H1 (cell line): ENCODE measurements around the gene NUMB. TPM values are rescaled to one million over a fixed set of nuclear protein-coding genes. Genes with fewer than 3 reads are reported as not detected.
"Not testable (repeated sequence)": the region's sequence is repeated elsewhere in the genome, so short reads cannot be mapped to it uniquely, and the experiment has no call there.

Source experiments
- CTCF ChIA-PET: fragments of 300-600 bp; sonication (Branson Sonifier 250); formaldehyde crosslinking; loops from one replicate; lab custom pipeline; 2021; ENCODE audit not compliant: partially characterized antibody; lab: Charles Lee
- POLR2A ChIA-PET: fragments of 300-600 bp; sonication (Branson Sonifier 250); formaldehyde crosslinking; loops from one replicate; lab custom pipeline; 2021; ENCODE audit warnings: inconsistent platforms; ENCODE audit not compliant: partially characterized antibody; lab: Charles Lee
- DNase-seq, 2 experiments: peaks; one replicate each; pipeline versions ENCODE4 v3.0.0 to v3.0.0-alpha.2; 2010 to 2022; ENCODE audit warnings: low spot score in 2 of 2, low read depth in 1 of 2, mixed read lengths in 1 of 2
- FAIRE-seq: peaks from 2 replicates; lab custom pipeline; 2011; peaks lifted over from hg19 to GRCh38; lab: Jason Lieb, UNC
- H2AFZ ChIP-seq: 2 replicates; pipeline ENCODE4 v1.8.1; 2012; ENCODE audit warnings: low read length, inconsistent platforms
- H2AK5ac ChIP-seq: 2 replicates; pipeline ENCODE4 v1.6.1; 2013; ENCODE audit warnings: low read depth, low read length
- H2BK120ac ChIP-seq: replicated peaks from 2 replicates; pipeline ENCODE3; 2013; ENCODE audit warnings: low read depth, low read length, inconsistent platforms
- H2BK12ac ChIP-seq: 2 replicates; pipeline ENCODE4 v1.6.1; 2013; ENCODE audit warnings: low read depth, low read length
- H2BK15ac ChIP-seq: 2 replicates; pipeline ENCODE4 v1.6.1; 2013; ENCODE audit warnings: low read length
- H2BK20ac ChIP-seq: 2 replicates; pipeline ENCODE4 v1.6.1; 2013; ENCODE audit warnings: low read length
- H2BK5ac ChIP-seq: 2 replicates; pipeline ENCODE4 v1.6.1; 2013; ENCODE audit warnings: low read depth, low read length
- H3K14ac ChIP-seq: 2 replicates; pipeline ENCODE4 v1.6.1; 2013; ENCODE audit warnings: inconsistent platforms; ENCODE audit not compliant: insufficient read length
- H3K18ac ChIP-seq: 2 replicates; pipeline ENCODE4 v1.6.1; 2013; ENCODE audit warnings: low read length; ENCODE audit errors: extremely low read depth
- H3K23ac ChIP-seq: 2 replicates; pipeline ENCODE4 v1.6.1; 2013; ENCODE audit warnings: inconsistent platforms; ENCODE audit not compliant: insufficient read length
- H3K23me2 ChIP-seq: 2 replicates; pipeline ENCODE4 v1.6.1; 2013; ENCODE audit warnings: low read depth, low read length
- H3K27ac ChIP-seq: 2 replicates; pipeline ENCODE4 v1.6.1; 2011; ENCODE audit warnings: low read depth, low read length, inconsistent platforms
- H3K27me3 ChIP-seq, 4 experiments: replicated peaks in 1 of 4; 1 replicate in 1 of 4; 2 replicates in 3 of 4; pipeline versions ENCODE4 v1.6.1 to v1.8.1; 2011 to 2013; ENCODE audit warnings: low read length in 3 of 4, mild to moderate bottlenecking in 3 of 4, inconsistent platforms in 2 of 4, mixed read lengths in 2 of 4, moderate library complexity in 1 of 4; ENCODE audit not compliant: control insufficient read depth in 3 of 4, insufficient read depth in 3 of 4; ENCODE audit errors: extremely low read depth in 1 of 4
- H3K36me3 ChIP-seq, 4 experiments: 2 replicates each; pipeline versions ENCODE4 v1.6.1 to v1.8.1; 2011 to 2013; ENCODE audit warnings: mild to moderate bottlenecking in 4 of 4, low read length in 3 of 4, moderate library complexity in 2 of 4, control low read depth in 1 of 4, inconsistent platforms in 1 of 4; ENCODE audit not compliant: insufficient read depth in 4 of 4, control insufficient read depth in 2 of 4
- H3K4ac ChIP-seq: replicated peaks from 2 replicates; pipeline ENCODE3; 2013; ENCODE audit warnings: low read length, low read depth, mixed read lengths, inconsistent platforms; ENCODE audit not compliant: insufficient read length
- H3K4me1 ChIP-seq, 4 experiments: replicated peaks in 1 of 4; 1 replicate in 1 of 4; 2 replicates in 3 of 4; pipeline versions ENCODE4 v1.6.1 to v1.8.1; 2011 to 2013; ENCODE audit warnings: low read length in 3 of 4, inconsistent platforms in 2 of 4, mixed read lengths in 1 of 4; ENCODE audit not compliant: insufficient read depth in 4 of 4, control insufficient read depth in 3 of 4
- H3K4me2 ChIP-seq, 2 experiments: 2 replicates each; pipeline versions ENCODE4 v1.6.1 to v1.8.1; 2011 to 2013; ENCODE audit warnings: low read depth in 2 of 2, low read length in 2 of 2, control low read depth in 1 of 2, inconsistent platforms in 1 of 2, mild to moderate bottlenecking in 1 of 2; ENCODE audit not compliant: insufficient read depth in 1 of 2
- H3K4me3 ChIP-seq, 4 experiments: fragments of 200-600, 300-600 bp in 1 of 4; sonication (generic), shearing (Covaris generic), sonication (Bioruptor Twin) in 1 of 4; 2 replicates each; pipeline versions ENCODE4 v1.5.1 to v1.8.1; 2011 to 2016; ENCODE audit warnings: low read length in 4 of 4, low read depth in 3 of 4, control low read depth in 2 of 4, inconsistent platforms in 2 of 4, mild to moderate bottlenecking in 2 of 4, mixed read lengths in 1 of 4, moderate library complexity in 1 of 4; ENCODE audit not compliant: insufficient read depth in 2 of 4; ENCODE audit errors: extremely low read depth in 1 of 4
- H3K56ac ChIP-seq: replicated peaks from 2 replicates; pipeline ENCODE3; 2013; ENCODE audit warnings: low read depth, mild to moderate bottlenecking, mixed read lengths, low read length, inconsistent platforms; ENCODE audit not compliant: insufficient read length
- H3K79me1 ChIP-seq: 2 replicates; pipeline ENCODE4 v1.6.1; 2013; ENCODE audit warnings: low read depth, low read length, control low read depth
- H3K79me2 ChIP-seq, 2 experiments: 2 replicates each; pipeline versions ENCODE4 v1.6.1 to v1.8.1; 2012 to 2013; ENCODE audit warnings: low read length in 2 of 2, mild to moderate bottlenecking in 2 of 2, inconsistent platforms in 1 of 2; ENCODE audit not compliant: insufficient read depth in 2 of 2, control insufficient read depth in 1 of 2
- H3K9ac ChIP-seq, 4 experiments: replicated peaks in 1 of 4; 1 replicate in 1 of 4; 2 replicates in 3 of 4; pipeline versions ENCODE4 v1.6.1 to v1.8.1; 2011 to 2013; ENCODE audit warnings: low read depth in 3 of 4, low read length in 3 of 4, control low read depth in 2 of 4, mild to moderate bottlenecking in 2 of 4, moderate library complexity in 2 of 4, inconsistent platforms in 1 of 4; ENCODE audit errors: extremely low read depth in 1 of 4
- H3K9me3 ChIP-seq, 2 experiments: 2 replicates each; pipeline versions ENCODE4 v1.6.1 to v1.8.1; 2012 to 2013; ENCODE audit warnings: mild to moderate bottlenecking in 2 of 2, moderate library complexity in 2 of 2, control low read depth in 1 of 2, inconsistent platforms in 1 of 2, low read depth in 1 of 2, low read length in 1 of 2, mixed read lengths in 1 of 2; ENCODE audit not compliant: insufficient read depth in 2 of 2
- H4K20me1 ChIP-seq, 2 experiments: replicated peaks in 1 of 2; 2 replicates each; pipeline versions ENCODE3 to v1.8.1; 2011 to 2013; ENCODE audit warnings: inconsistent platforms in 2 of 2, low read length in 2 of 2, mild to moderate bottlenecking in 1 of 2; ENCODE audit not compliant: insufficient read depth in 2 of 2, control insufficient read depth in 1 of 2
- H4K5ac ChIP-seq: 2 replicates; pipeline ENCODE4 v1.6.1; 2013; ENCODE audit warnings: low read length, low read depth, mixed read lengths, inconsistent platforms; ENCODE audit not compliant: insufficient read length
- H4K8ac ChIP-seq: 2 replicates; pipeline ENCODE4 v1.8.0; 2013; ENCODE audit warnings: mild to moderate bottlenecking, moderate library complexity, low read length, inconsistent platforms; ENCODE audit not compliant: insufficient read depth; ENCODE audit errors: extremely low read depth
- H4K91ac ChIP-seq: replicated peaks from 2 replicates; pipeline ENCODE3; 2013; ENCODE audit warnings: low read length, mixed read lengths, inconsistent platforms; ENCODE audit not compliant: insufficient read length
- WGBS, 2 experiments: shearing (Covaris generic) in 1 of 2; methylation state at CpG; one replicate each; pipeline versions ENCODE4 v1.1.6 to v1.1.7; 2013 to 2015; ENCODE audit warnings: low lambda C conversion rate in 2 of 2, mixed read lengths in 2 of 2, inconsistent platforms in 1 of 2, low coverage in 1 of 2, missing lambda C conversion rate in 1 of 2; ENCODE audit not compliant: insufficient replicate concordance in 2 of 2, insufficient coverage in 1 of 2, insufficient read length in 1 of 2; ENCODE audit errors: extremely low coverage in 1 of 2, missing lambda C conversion rate in 1 of 2; 5-methylcytosine and 5-hydroxymethylcytosine counted together
- polyA plus RNA-seq, 7 experiments: library from polyadenylated mRNA; depleted of rRNA in 3 of 7; stranded (reverse) in 5 of 7; unstranded in 2 of 7; fragments of >200 nt in 5 of 7; fragments of 200-250 nt in 2 of 7; gene quantifications; 1 replicate in 5 of 7; 2 replicates in 1 of 7; 4 replicates in 1 of 7; pipeline versions ENCODE4 v1.2.1 to v1.2.3, GENCODE V29; 2011 to 2013; ENCODE audit warnings: missing spikeins in 2 of 7, mixed read lengths in 2 of 7
- total RNA-seq: library from RNA; stranded (reverse); fragmentation: NEBNext Ultra II Directional; extraction: Animal tissue kit (Norgen Biotek cat#: 25700); gene quantifications from 2 replicates; pipeline ENCODE4 v1.2.1, GENCODE V29; 2021

Gene NUMB
- total and polyA plus RNA-seq, 2 of the 8 experiments (the other 6 are each of a cell fraction or from before 2014, with no cell fraction given), result 54.3 to 78.1 TPM

DNA sequence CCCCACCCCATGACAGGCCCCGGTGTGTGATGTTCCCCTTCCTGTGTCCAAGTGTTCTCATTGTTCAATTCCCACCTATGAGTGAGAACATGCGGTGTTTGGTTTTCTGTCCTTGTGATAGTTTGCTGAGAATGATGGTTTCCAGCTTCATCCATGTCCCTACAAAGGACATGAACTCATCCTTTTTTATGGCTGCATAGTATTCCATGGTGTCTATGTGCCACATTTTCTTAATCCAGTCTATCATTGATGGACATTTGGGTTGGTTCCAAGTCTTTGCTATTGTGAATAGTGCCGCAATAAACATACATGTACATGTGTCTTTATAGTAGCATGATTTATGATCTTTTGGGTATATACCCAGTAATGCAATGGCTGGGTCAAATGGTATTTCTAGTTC, 52.1 kb downstream of the NUMB start:
- FAIRE-seq, H3K36me3 ChIP-seq, H3K56ac ChIP-seq, H4K20me1 ChIP-seq, H3K79me2 ChIP-seq, H2BK12ac ChIP-seq, H3K79me1 ChIP-seq, H2BK120ac ChIP-seq, H3K27ac ChIP-seq, H3K14ac ChIP-seq, H2BK5ac ChIP-seq, CTCF ChIA-PET, H3K4me3 ChIP-seq, H2BK15ac ChIP-seq, H3K23ac ChIP-seq, H4K5ac ChIP-seq, H3K4me1 ChIP-seq, H3K4ac ChIP-seq, H3K9ac ChIP-seq, H3K23me2 ChIP-seq, H4K8ac ChIP-seq, H3K9me3 ChIP-seq, H3K18ac ChIP-seq, H2AK5ac ChIP-seq, DNase-seq, H4K91ac ChIP-seq, H2BK20ac ChIP-seq, H3K4me2 ChIP-seq, H3K27me3 ChIP-seq, POLR2A ChIA-PET, H2AFZ ChIP-seq: not testable (repeated sequence)
- WGBS, 2 experiments, result 85% methylated on average over 1 of the region's 3 CpGs; no CpG with 5 or more reads in 1 of the 2 experiments
